ENCODE results near the gene WDR31. TPM values are rescaled to one million over a fixed set of nuclear protein-coding genes. Genes with fewer than 3 reads are reported as not detected.

The WDR31 gene
- total RNA-seq, 2 donors from 2014 or later: 4.5 to 8.4 TPM

DNA sequence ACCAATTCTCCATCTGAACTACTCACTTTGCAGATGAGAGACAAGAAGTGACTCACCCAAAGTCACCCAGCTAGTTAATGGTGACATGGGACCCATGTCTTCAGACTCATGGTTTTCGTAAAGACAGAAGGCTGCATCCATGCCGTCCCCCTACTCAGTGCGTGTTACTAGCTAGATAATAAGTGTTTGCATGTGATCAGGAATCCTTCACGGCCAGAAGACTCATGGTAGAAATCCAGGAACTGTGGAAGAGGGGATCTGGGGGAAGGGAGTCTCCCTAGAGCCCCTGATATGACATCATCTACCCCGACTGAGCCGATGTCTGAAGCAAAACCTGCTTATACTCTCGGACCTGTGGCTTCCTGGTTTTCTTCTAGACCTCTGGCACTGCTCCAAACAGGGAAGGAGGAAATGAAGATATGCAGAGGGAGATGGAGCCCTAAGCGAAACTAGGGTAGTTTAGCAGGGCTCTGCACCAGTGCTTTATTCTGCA lies 40.2 kb downstream of the WDR31 start:
- Mint-ChIP-seq H3K4me1 (peaks cover 5% of the 10 kb centered on the region), H3K4me3 (no peak overlapping the region), H3K27ac (no peak overlapping the region), H3K36me3 (ENCODE audit: low read depth) (no peaks in the 10 kb centered on the region), H3K9me3 (no peaks in the 10 kb centered on the region), H3K27me3 (ENCODE audit: insufficient read depth) (no peaks in the 10 kb centered on the region)
- TF ChIP-seq, protein P1, sequence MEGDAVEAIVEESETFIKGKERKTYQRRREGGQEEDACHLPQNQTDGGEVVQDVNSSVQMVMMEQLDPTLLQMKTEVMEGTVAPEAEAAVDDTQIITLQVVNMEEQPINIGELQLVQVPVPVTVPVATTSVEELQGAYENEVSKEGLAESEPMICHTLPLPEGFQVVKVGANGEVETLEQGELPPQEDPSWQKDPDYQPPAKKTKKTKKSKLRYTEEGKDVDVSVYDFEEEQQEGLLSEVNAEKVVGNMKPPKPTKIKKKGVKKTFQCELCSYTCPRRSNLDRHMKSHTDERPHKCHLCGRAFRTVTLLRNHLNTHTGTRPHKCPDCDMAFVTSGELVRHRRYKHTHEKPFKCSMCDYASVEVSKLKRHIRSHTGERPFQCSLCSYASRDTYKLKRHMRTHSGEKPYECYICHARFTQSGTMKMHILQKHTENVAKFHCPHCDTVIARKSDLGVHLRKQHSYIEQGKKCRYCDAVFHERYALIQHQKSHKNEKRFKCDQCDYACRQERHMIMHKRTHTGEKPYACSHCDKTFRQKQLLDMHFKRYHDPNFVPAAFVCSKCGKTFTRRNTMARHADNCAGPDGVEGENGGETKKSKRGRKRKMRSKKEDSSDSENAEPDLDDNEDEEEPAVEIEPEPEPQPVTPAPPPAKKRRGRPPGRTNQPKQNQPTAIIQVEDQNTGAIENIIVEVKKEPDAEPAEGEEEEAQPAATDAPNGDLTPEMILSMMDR (conservative IDR thresholded peaks at IDR 0.05): no peak
- Histone ChIP-seq H3K36me3 (ENCODE audit: control insufficient read depth, insufficient read depth, low read length) (no peaks in the 10 kb centered on the region), H3K9me3 (ENCODE audit: control insufficient read depth, low read length) (no peaks in the 10 kb centered on the region), H3K27ac (ENCODE audit: low read depth, low read length) (no peak overlapping the region), H3K27me3 (ENCODE audit: control insufficient read depth, insufficient read depth, low read length, poor library complexity, severe bottlenecking) (no peaks in the 10 kb centered on the region), H3K4me3 (ENCODE audit: low read length) (no peak overlapping the region), H3K9ac (ENCODE audit: extremely low read depth, low read length, poor library complexity, severe bottlenecking) (no peak overlapping the region), H3K4me1 (ENCODE audit: control insufficient read depth, insufficient read depth, low read length) (no peaks in the 10 kb centered on the region)
- WGBS, 2 experiments (ENCODE audit: insufficient coverage in 1 of 2, insufficient read length in 1 of 2): 90 to 94% methylated on average over 5 to 8 of the region's 8 CpGs
- no peak for DNase-seq

DNA sequence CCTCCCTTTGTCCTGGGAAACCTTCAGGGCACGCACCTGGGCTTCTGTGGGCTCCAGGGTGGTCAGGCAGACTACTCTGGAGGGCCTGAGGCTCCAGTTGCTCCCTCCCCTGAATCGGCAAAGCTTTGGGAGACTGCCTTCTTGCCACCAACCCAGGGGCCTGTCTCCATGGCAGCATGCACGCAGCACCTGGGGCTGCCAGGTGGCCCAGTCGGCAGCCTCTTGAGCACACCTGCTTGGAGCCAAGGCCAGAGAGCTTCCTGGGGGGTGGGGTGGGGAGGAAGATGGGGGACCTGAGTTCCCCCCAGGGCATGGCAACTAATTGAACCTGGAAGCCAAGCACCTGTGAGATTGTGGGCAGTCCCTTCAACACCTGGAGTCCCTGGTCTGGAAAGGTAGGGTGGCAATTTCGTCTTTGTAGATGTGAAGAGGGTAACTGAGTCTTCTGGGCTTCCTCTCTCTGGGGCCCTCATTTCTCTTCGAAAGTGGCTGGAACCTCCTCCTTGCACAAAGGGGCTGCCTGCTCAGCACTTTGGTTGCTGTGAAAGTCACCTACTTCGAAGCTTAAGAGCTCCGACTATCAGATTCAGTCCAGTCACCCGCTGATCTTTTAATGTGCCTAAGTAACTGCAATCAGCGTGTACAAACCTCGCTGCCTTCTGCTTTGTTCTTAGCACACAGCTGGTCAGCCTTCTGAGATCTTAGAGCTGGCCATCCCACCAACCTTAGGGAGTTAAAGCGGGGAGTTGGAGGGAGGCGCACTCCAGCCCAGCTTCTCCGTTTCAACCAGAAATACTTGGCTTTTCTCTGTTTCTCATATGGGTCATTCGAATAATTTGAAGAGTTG lies 40.9 kb downstream of the WDR31 start:
- no peaks in the 10 kb centered on the region for H3K27me3 ChIP-seq (ENCODE audit: control insufficient read depth, insufficient read depth, low read length, poor library complexity, severe bottlenecking)
- H3K27ac Mint-ChIP-seq: no peak overlapping the region
- DNase-seq: no peak
- H3K4me1 Mint-ChIP-seq: peaks cover 5% of the 10 kb centered on the region
- no peaks in the 10 kb centered on the region for H3K9me3 ChIP-seq (ENCODE audit: control insufficient read depth, low read length)
- H3K27ac ChIP-seq (ENCODE audit: low read depth, low read length): no peak overlapping the region
- no peaks in the 10 kb centered on the region for H3K36me3 ChIP-seq (ENCODE audit: control insufficient read depth, insufficient read depth, low read length)
- no peaks in the 10 kb centered on the region for H3K36me3 Mint-ChIP-seq (ENCODE audit: low read depth)
- H3K4me1 ChIP-seq (ENCODE audit: control insufficient read depth, insufficient read depth, low read length): no peaks in the 10 kb centered on the region
- H3K9ac ChIP-seq (ENCODE audit: extremely low read depth, low read length, poor library complexity, severe bottlenecking): no peak overlapping the region
- 92 to 93% methylated on average over 9 to 15 of the region's 15 CpGs for WGBS, 2 experiments (ENCODE audit: insufficient coverage in 1 of 2, insufficient read length in 1 of 2)
- no peak overlapping the region for H3K4me3 ChIP-seq (ENCODE audit: low read length)
- H3K9me3 Mint-ChIP-seq: no peaks in the 10 kb centered on the region
- no peak overlapping the region for H3K4me3 Mint-ChIP-seq
- H3K27me3 Mint-ChIP-seq (ENCODE audit: insufficient read depth): no peaks in the 10 kb centered on the region
- TF ChIP-seq, protein P1 (conservative IDR thresholded peaks at IDR 0.05): no peak

DNA sequence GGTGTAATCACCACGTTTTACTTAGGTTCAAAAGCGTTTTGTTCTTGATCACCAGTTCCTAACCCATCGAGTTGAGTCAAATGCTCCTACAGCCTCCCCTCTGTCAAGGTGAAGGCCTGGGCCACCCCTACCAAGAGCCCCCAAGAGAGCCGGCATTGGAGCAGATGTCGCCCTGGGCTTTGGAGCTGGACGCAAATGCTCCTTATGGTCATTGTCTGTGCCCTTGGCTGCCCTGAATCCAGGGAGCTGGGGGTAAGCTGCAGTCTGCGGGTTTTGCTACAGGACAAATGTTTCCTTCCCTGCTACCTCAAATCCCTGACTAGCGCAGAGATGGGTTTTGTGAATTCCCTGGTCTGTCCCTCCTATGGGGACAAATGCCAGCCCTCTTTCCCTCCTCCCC lies 41.8 kb downstream of the WDR31 start:
- H3K27ac Mint-ChIP-seq: no peak overlapping the region
- no peaks in the 10 kb centered on the region for H3K9me3 Mint-ChIP-seq
- H3K9ac ChIP-seq (ENCODE audit: extremely low read depth, low read length, poor library complexity, severe bottlenecking): no peak overlapping the region
- no peaks in the 10 kb centered on the region for H3K27me3 Mint-ChIP-seq (ENCODE audit: insufficient read depth)
- H3K27me3 ChIP-seq (ENCODE audit: control insufficient read depth, insufficient read depth, low read length, poor library complexity, severe bottlenecking): no peaks in the 10 kb centered on the region
- no peak overlapping the region for H3K27ac ChIP-seq (ENCODE audit: low read depth, low read length)
- 93 to 98% methylated on average over 4 to 8 of the region's 8 CpGs for WGBS, 2 experiments (ENCODE audit: insufficient coverage in 1 of 2, insufficient read length in 1 of 2)
- H3K4me1 ChIP-seq (ENCODE audit: control insufficient read depth, insufficient read depth, low read length): no peaks in the 10 kb centered on the region
- peaks cover 8% of the 10 kb centered on the region for H3K36me3 ChIP-seq (ENCODE audit: control insufficient read depth, insufficient read depth, low read length)
- H3K36me3 Mint-ChIP-seq (ENCODE audit: low read depth): peaks cover 4% of the 10 kb centered on the region
- H3K4me3 Mint-ChIP-seq: no peak overlapping the region
- H3K4me1 Mint-ChIP-seq: peaks cover 5% of the 10 kb centered on the region
- H3K9me3 ChIP-seq (ENCODE audit: control insufficient read depth, low read length): no peaks in the 10 kb centered on the region
- TF ChIP-seq, protein P1 (conservative IDR thresholded peaks at IDR 0.05): no peak
- no peak overlapping the region for H3K4me3 ChIP-seq (ENCODE audit: low read length)
- DNase-seq: no peak

Measured in endodermal cell (in vitro differentiated cells).